GM19351 (cell line): ENCODE measurements around the gene ABLIM3.

Experiments
- ATAC-seq: cut with Tn5 transposase; IDR thresholded peaks from one replicate; pipeline ENCODE4 v1.9.1; 2021; ENCODE audit warnings: mild to moderate bottlenecking, moderate library complexity; ENCODE audit not compliant: unreplicated experiment

ABLIM3 gene

GRCh38 chr5:149278451-149279210, 137.3 kb downstream of the ABLIM3 start:
- no peak for ATAC-seq

GRCh38 chr5:149279661-149280060, 138.4 kb downstream of the ABLIM3 start:
- no peak for ATAC-seq

GRCh38 chr5:149280124-149280523, 138.8 kb downstream of the ABLIM3 start:
- ATAC-seq = no peak

- no peak for ATAC-seq
Observed at GRCh38 chr5:149280802-149281201, 139.5 kb downstream of the ABLIM3 start.

GRCh38 chr5:149282027-149282965, 141.0 kb downstream of the ABLIM3 start:
- no peak for ATAC-seq

- no peak for ATAC-seq
Observed at GRCh38 chr5:149282966-149283332, 141.7 kb downstream of the ABLIM3 start.

GRCh38 chr5:149283626-149284480, 142.6 kb downstream of the ABLIM3 start:
- ATAC-seq = no peak

- ATAC-seq = no peak
Observed at GRCh38 chr5:149284501-149284900, 143.2 kb downstream of the ABLIM3 start.

- ATAC-seq = no peak
Observed at GRCh38 chr5:149285153-149285552, 143.9 kb downstream of the ABLIM3 start.

GRCh38 chr5:149288436-149288835, 147.1 kb downstream of the ABLIM3 start:
- ATAC-seq = no peak

- ATAC-seq = no peak
Observed at GRCh38 chr5:149289301-149289700, 148.0 kb downstream of the ABLIM3 start.

GRCh38 chr5:149294872-149295829, 153.9 kb downstream of the ABLIM3 start:
- peak; percentile 52 for ATAC-seq

- ATAC-seq = no peak
Observed at GRCh38 chr5:149297340-149298025, 156.2 kb downstream of the ABLIM3 start.

- no peak for ATAC-seq
Observed at GRCh38 chr5:149298163-149298562, 156.9 kb downstream of the ABLIM3 start.

GRCh38 chr5:149298842-149299404, 157.6 kb downstream of the ABLIM3 start:
- no peak for ATAC-seq

- ATAC-seq = no peak
Observed at GRCh38 chr5:149299451-149300054, 158.3 kb downstream of the ABLIM3 start.

- ATAC-seq = no peak
Observed at GRCh38 chr5:149300441-149300840, 159.1 kb downstream of the ABLIM3 start.

GRCh38 chr5:149301049-149301743, 159.9 kb downstream of the ABLIM3 start:
- ATAC-seq = no peak
